Choroid plexus epithelial cell (primary cell): ENCODE data around the gene EVA1A.
A peak's percentile ranks its signal among the peaks of the same experiment; 100 is the strongest.

Experiments used
- DNase-seq: peaks from one replicate; pipeline ENCODE4 v3.0.0-alpha.2; 2010; ENCODE audit warnings: low read depth
- H3K4me3 ChIP-seq: 2 replicates; pipeline ENCODE4 v1.5.1; 2011; ENCODE audit warnings: low read depth, mild to moderate bottlenecking, control low read depth, low read length, moderate library complexity
- CTCF ChIP-seq: conservative IDR thresholded peaks from 2 replicates; pipeline ENCODE4 v1.5.1; 2011; ENCODE audit warnings: low read depth, mild to moderate bottlenecking, control low read depth, inconsistent platforms, low read length, moderate library complexity

EVA1A gene

GRCh38 chr2:75598589-75599155 is 37.9 kb upstream of the EVA1A start:
- DNase-seq, result no peak
- no peak overlapping the region for H3K4me3 ChIP-seq
- no peak for TF ChIP-seq CTCF

- no peak overlapping the region for H3K4me3 ChIP-seq
- no peak for DNase-seq
- no peak for TF ChIP-seq CTCF
These were observed 37.2 kb upstream of the EVA1A start for GRCh38 chr2:75597949-75598348.

GRCh38 chr2:75596784-75597183 is 36.0 kb upstream of the EVA1A start:
- TF ChIP-seq CTCF, result no peak
- no peak for DNase-seq
- H3K4me3 ChIP-seq, result no peak overlapping the region

GRCh38 chr2:75595541-75596395 is 35.0 kb upstream of the EVA1A start:
- DNase-seq, result peak; percentile 89
- no peak overlapping the region for H3K4me3 ChIP-seq

GRCh38 chr2:75594596-75594995 is 33.9 kb upstream of the EVA1A start:
- no peak for DNase-seq
- no peak for TF ChIP-seq CTCF
- H3K4me3 ChIP-seq, result no peak overlapping the region

More at GRCh38 chr2:75595541-75596395, 35.0 kb upstream of the EVA1A start:
- no peak for TF ChIP-seq CTCF

- H3K4me3 ChIP-seq, result no peak overlapping the region
- TF ChIP-seq CTCF, result no peak
- DNase-seq, result no peak
These were observed 32.1 kb upstream of the EVA1A start for GRCh38 chr2:75592888-75593287.
